K562 (cell line): ENCODE data around the gene DGKA. TPM values are rescaled to one million over a fixed set of nuclear protein-coding genes. Genes with fewer than 3 reads are reported as not detected.

Experiments
- DDX20 ChIP-seq: fragments of 450-650 bp; IDR thresholded peaks from 2 replicates; pipeline ENCODE4 v1.6.1; 2016; ENCODE audit warnings: missing genetic modification characterization, low read depth, mild to moderate bottlenecking, missing compliant biosample characterization, moderate library complexity
- DPF2 ChIP-seq: fragments of 450-650 bp; IDR thresholded peaks from 2 replicates; pipeline ENCODE4 v1.6.1; 2016
- GABPA ChIP-seq: fragments of 200-800 bp; sonication (Bioruptor generic); conservative IDR thresholded peaks from 2 replicates; pipeline ENCODE4 v1.6.1; 2016; ENCODE audit warnings: low read depth, missing genetic modification characterization, missing compliant biosample characterization
- HDAC1 ChIP-seq, 2 experiments: fragments of 450-650 bp; IDR thresholded peaks; 2 replicates each; pipeline ENCODE4 v1.6.1; 2016 to 2017; ENCODE audit warnings: inconsistent platforms in 1 of 2, mild to moderate bottlenecking in 1 of 2, moderate library complexity in 1 of 2
- HIVEP1 ChIP-seq: fragments of 250-450 bp; sonication (Bioruptor Pico); IDR thresholded peaks from 2 replicates; pipeline ENCODE4 v1.4.0; 2020; ENCODE audit warnings: mild to moderate bottlenecking
- KLF13 ChIP-seq: fragments of 450-650 bp; IDR thresholded peaks from 2 replicates; pipeline ENCODE4 v1.6.1; 2016; ENCODE audit warnings: missing genetic modification characterization, low read depth, mild to moderate bottlenecking, missing compliant biosample characterization, moderate library complexity, borderline replicate concordance
- L3MBTL2 ChIP-seq: fragments of 450-650 bp; IDR thresholded peaks from 2 replicates; pipeline ENCODE4 v1.6.1; 2016; ENCODE audit warnings: mild to moderate bottlenecking, moderate library complexity
- MBD2 ChIP-seq: sonication (generic); IDR thresholded peaks from 2 replicates; pipeline ENCODE4 v1.6.1; 2016; ENCODE audit warnings: low read depth, borderline replicate concordance
- NKRF ChIP-seq: fragments of 450-650 bp; IDR thresholded peaks from 2 replicates; pipeline ENCODE4 v1.6.1; 2016; ENCODE audit warnings: borderline replicate concordance
- NONO ChIP-seq, 2 experiments: fragments of 200-400 bp in 1 of 2; fragments of 450-650 bp in 1 of 2; formaldehyde crosslinking in 1 of 2; IDR thresholded peaks; 2 replicates each; pipeline ENCODE4 v1.6.1; 2017; ENCODE audit warnings: low read depth in 2 of 2, mild to moderate bottlenecking in 2 of 2, moderate library complexity in 2 of 2, low read length in 1 of 2
- NR3C1 ChIP-seq: sonication (generic); formaldehyde crosslinking; IDR thresholded peaks from 2 replicates; pipeline ENCODE4 v1.8.1; 2022; ENCODE audit warnings: missing genetic modification reagents
- RBBP5 ChIP-seq: fragments of 200-600 bp; sonication (generic); IDR thresholded peaks from 2 replicates; pipeline ENCODE4 v1.6.1; 2012; ENCODE audit warnings: borderline replicate concordance, mild to moderate bottlenecking, low read length, control low read depth, inconsistent platforms; ENCODE audit not compliant: insufficient read depth, poor library complexity, severe bottlenecking
- SP1 ChIP-seq: sonication (generic); formaldehyde crosslinking; IDR thresholded peaks from 2 replicates; pipeline ENCODE4 v1.8.1; 2022; ENCODE audit warnings: mild to moderate bottlenecking, missing genetic modification reagents
- SREBF2 ChIP-seq: sonication (generic); formaldehyde crosslinking; IDR thresholded peaks from 2 replicates; pipeline ENCODE4 v1.4.0; 2020; ENCODE audit warnings: mild to moderate bottlenecking, missing genetic modification reagents
- ZNF347 ChIP-seq: fragments of 450-650 bp; formaldehyde crosslinking; IDR thresholded peaks from 2 replicates; pipeline ENCODE4 v1.4.0; 2020; ENCODE audit warnings: low read depth, mild to moderate bottlenecking, moderate library complexity
- ZNF655 ChIP-seq: fragments of 250-450 bp; sonication (Bioruptor Pico); IDR thresholded peaks from 2 replicates; pipeline ENCODE4 v1.5.0; 2021
- ZNF780A ChIP-seq: fragments of 250-450 bp; sonication (Bioruptor Pico); IDR thresholded peaks from 2 replicates; pipeline ENCODE4 v1.5.0; 2021; ENCODE audit warnings: mild to moderate bottlenecking
- polyA plus RNA-seq, 8 experiments: library from polyadenylated mRNA; depleted of rRNA in 4 of 8; stranded (reverse) in 5 of 8; unstranded in 3 of 8; fragments of >200 nt; fragmentation: Nextera tagmentation in 2 of 8; fragmentation: Illumina TruSeq in 1 of 8; extraction: Ambion mirVana in 2 of 8; extraction: Trizol in 1 of 8; gene quantifications; 2 replicates each; pipeline versions ENCODE4 v1.2.1 to v1.2.3, GENCODE V29; 2011 to 2014; ENCODE audit warnings: inconsistent platforms in 1 of 8, missing spikeins in 1 of 8
- total RNA-seq, 7 experiments: library from RNA; depleted of rRNA in 6 of 7; stranded (reverse); fragments of >200 nt in 6 of 7; fragmentation: Illumina TruSeq in 2 of 7; extraction: Trizol in 2 of 7; gene quantifications; 2 replicates each; pipeline versions ENCODE4 v1.2.1 to v1.2.3, GENCODE V29; 2011 to 2021; ENCODE audit warnings: low replicate concordance in 1 of 7
- TF ChIP-seq, protein P1 (sequence below): fragments of 200-800 bp; sonication (Bioruptor generic); IDR thresholded peaks from 2 replicates; pipeline ENCODE4 v1.6.1; 2017; ENCODE audit warnings: missing genetic modification characterization, missing compliant biosample characterization
- TF ChIP-seq, protein P2 (sequence below): sonication (generic); formaldehyde crosslinking; IDR thresholded peaks from 2 replicates; pipeline ENCODE4 v1.8.0; 2022; ENCODE audit warnings: mild to moderate bottlenecking, missing genetic modification reagents
- TF ChIP-seq, protein P3 (sequence below): fragments of 250-450 bp; sonication (Bioruptor Pico); IDR thresholded peaks from 2 replicates; pipeline ENCODE4 v1.4.0; 2020; ENCODE audit warnings: mild to moderate bottlenecking

The DGKA gene
- total and polyA plus RNA-seq, 9 of the 15 experiments (the other 6 are each of a cell fraction or from before 2014, with no cell fraction given): 3.4 to 12.4 (median 6.2) TPM

GRCh38 chr12:55966408-55967281, 35.7 kb downstream of the DGKA start, which contains the start of gene CDK2 (continued):
- TF ChIP-seq ZNF347 (no peak), NKRF (peak; percentile 78), ZNF780A (CRISPR knock-in tag) (no peak), SREBF2 (CRISPR knock-in tag) (no peak), MBD2 (peak; percentile 49; the same call in 1 of the 2 replicates), KLF13 (tag) (no peak), RBBP5 (peak; percentile 71), L3MBTL2 (0 out of 2 replicates have a peak, but pooled peaks have one; percentile 26), HDAC1 (IDR thresholded peaks at IDR 0.05) (peak in 1 of 2 experiments; percentile 67; a peak in 1 of 4 replicates), NONO (IDR thresholded peaks at IDR 0.05; ENCODE audit: low read depth in 2 of 2, low read length in 1 of 2) (no peak), ZNF655 (no peak), GABPA (peak; percentile 54), DPF2 (peak; percentile 5; the same call in 1 of the 2 replicates), NR3C1 (CRISPR knock-in tag) (no peak), SP1 (CRISPR knock-in tag) (peak; percentile 82), DDX20 (no peak), HIVEP1 (CRISPR knock-in tag) (no peak)
- TF ChIP-seq, protein P1, sequence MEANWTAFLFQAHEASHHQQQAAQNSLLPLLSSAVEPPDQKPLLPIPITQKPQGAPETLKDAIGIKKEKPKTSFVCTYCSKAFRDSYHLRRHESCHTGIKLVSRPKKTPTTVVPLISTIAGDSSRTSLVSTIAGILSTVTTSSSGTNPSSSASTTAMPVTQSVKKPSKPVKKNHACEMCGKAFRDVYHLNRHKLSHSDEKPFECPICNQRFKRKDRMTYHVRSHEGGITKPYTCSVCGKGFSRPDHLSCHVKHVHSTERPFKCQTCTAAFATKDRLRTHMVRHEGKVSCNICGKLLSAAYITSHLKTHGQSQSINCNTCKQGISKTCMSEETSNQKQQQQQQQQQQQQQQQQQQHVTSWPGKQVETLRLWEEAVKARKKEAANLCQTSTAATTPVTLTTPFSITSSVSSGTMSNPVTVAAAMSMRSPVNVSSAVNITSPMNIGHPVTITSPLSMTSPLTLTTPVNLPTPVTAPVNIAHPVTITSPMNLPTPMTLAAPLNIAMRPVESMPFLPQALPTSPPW: peak; percentile 80
- TF ChIP-seq, protein P2, sequence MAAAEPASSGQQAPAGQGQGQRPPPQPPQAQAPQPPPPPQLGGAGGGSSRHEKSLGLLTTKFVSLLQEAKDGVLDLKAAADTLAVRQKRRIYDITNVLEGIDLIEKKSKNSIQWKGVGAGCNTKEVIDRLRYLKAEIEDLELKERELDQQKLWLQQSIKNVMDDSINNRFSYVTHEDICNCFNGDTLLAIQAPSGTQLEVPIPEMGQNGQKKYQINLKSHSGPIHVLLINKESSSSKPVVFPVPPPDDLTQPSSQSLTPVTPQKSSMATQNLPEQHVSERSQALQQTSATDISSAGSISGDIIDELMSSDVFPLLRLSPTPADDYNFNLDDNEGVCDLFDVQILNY (CRISPR knock-in tag): no peak
- TF ChIP-seq, protein P3, sequence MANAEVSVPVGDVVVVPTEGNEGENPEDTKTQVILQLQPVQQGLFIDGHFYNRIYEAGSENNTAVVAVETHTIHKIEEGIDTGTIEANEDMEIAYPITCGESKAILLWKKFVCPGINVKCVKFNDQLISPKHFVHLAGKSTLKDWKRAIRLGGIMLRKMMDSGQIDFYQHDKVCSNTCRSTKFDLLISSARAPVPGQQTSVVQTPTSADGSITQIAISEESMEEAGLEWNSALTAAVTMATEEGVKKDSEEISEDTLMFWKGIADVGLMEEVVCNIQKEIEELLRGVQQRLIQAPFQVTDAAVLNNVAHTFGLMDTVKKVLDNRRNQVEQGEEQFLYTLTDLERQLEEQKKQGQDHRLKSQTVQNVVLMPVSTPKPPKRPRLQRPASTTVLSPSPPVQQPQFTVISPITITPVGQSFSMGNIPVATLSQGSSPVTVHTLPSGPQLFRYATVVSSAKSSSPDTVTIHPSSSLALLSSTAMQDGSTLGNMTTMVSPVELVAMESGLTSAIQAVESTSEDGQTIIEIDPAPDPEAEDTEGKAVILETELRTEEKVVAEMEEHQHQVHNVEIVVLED (CRISPR knock-in tag): no peak
